MM.1S (cell line): Measurements from ENCODE around the gene WDR31.
"Not testable (repeated sequence)": the region's sequence is repeated elsewhere in the genome, so short reads cannot be mapped to it uniquely, and the experiment has no call there.

Source experiments
- DNase-seq: peaks from one replicate; pipeline ENCODE4 v3.0.0-alpha.2; 2015
- H2AFZ ChIP-seq: fragments of 300-600 bp; sonication (generic); 2 replicates; pipeline ENCODE4 v1.6.0; 2016; ENCODE audit warnings: antibody characterized with exemption, low read length
- H3F3A ChIP-seq: fragments of 300-600 bp; sonication (generic); 2 replicates; pipeline ENCODE4 v1.6.1; 2016; ENCODE audit warnings: mild to moderate bottlenecking, antibody characterized with exemption, low read length, moderate library complexity, mixed read lengths; ENCODE audit not compliant: insufficient read depth
- H3K27ac ChIP-seq: fragments of 300-600 bp; sonication (generic); 2 replicates; pipeline ENCODE4 v1.5.1; 2016; ENCODE audit warnings: mild to moderate bottlenecking, low read length
- H3K27me3 ChIP-seq: fragments of 300-600 bp; sonication (generic); replicated peaks from 2 replicates; pipeline ENCODE4 v1.6.0; 2016; ENCODE audit warnings: low read length; ENCODE audit not compliant: insufficient read depth
- H3K36me3 ChIP-seq: fragments of 300-600 bp; sonication (generic); replicated peaks from 2 replicates; pipeline ENCODE4 v1.6.1; 2016; ENCODE audit warnings: mild to moderate bottlenecking, low read length, mixed read lengths; ENCODE audit not compliant: insufficient read depth
- H3K4me1 ChIP-seq: fragments of 300-600 bp; sonication (generic); 2 replicates; pipeline ENCODE4 v1.6.1; 2016; ENCODE audit warnings: low read length, mixed read lengths
- H3K4me2 ChIP-seq: fragments of 300-600 bp; sonication (generic); 2 replicates; pipeline ENCODE4 v1.6.0; 2016; ENCODE audit warnings: low read depth, low read length
- H3K4me3 ChIP-seq: fragments of 300-600 bp; sonication (generic); 2 replicates; pipeline ENCODE4 v1.5.1; 2016; ENCODE audit warnings: low read length, mixed read lengths
- H3K79me2 ChIP-seq: fragments of 300-600 bp; sonication (generic); 2 replicates; pipeline ENCODE4 v1.6.1; 2016; ENCODE audit warnings: mixed run types, low read length, mixed read lengths
- H3K9ac ChIP-seq: fragments of 300-600 bp; sonication (generic); 2 replicates; pipeline ENCODE4 v1.6.1; 2016; ENCODE audit warnings: low read length, mixed read lengths
- H3K9me2 ChIP-seq: fragments of 300-600 bp; sonication (generic); replicated peaks from 2 replicates; pipeline ENCODE4 v1.6.1; 2016; ENCODE audit warnings: mild to moderate bottlenecking, low read length, mixed read lengths; ENCODE audit not compliant: insufficient read depth
- H3K9me3 ChIP-seq: fragments of 300-600 bp; sonication (generic); replicated peaks from 2 replicates; pipeline ENCODE4 v1.6.1; 2016; ENCODE audit warnings: mild to moderate bottlenecking, low read length, mixed read lengths; ENCODE audit not compliant: insufficient read depth
- H4K20me1 ChIP-seq: fragments of 300-600 bp; sonication (generic); 2 replicates; pipeline ENCODE4 v1.6.1; 2016; ENCODE audit warnings: mild to moderate bottlenecking, low read length, moderate library complexity, mixed read lengths; ENCODE audit not compliant: insufficient read depth
- CTCF ChIP-seq: fragments of 300-600 bp; sonication (generic); IDR thresholded peaks from 2 replicates; pipeline ENCODE4 v1.5.1; 2016; ENCODE audit warnings: antibody characterized with exemption, low read length, mixed read lengths
- EZH2 ChIP-seq: fragments of 300-600 bp; sonication (generic); optimal IDR thresholded peaks from 2 replicates; pipeline ENCODE3; 2017; ENCODE audit warnings: low read depth, mild to moderate bottlenecking, antibody characterized with exemption, low read length, mixed read lengths
- EZH2phosphoT487 ChIP-seq: fragments of 300-600 bp; sonication (generic); IDR thresholded peaks from 2 replicates; pipeline ENCODE4 v1.6.1; 2018; ENCODE audit warnings: antibody characterized with exemption, low read length

WDR31 gene

GRCh38 chr9:113380869-113381378 is 40.8 kb upstream of the WDR31 start:
- Histone ChIP-seq H3K4me2 (peak overlapping the region; percentile 24; the same call in 1 of the 2 replicates), H2AFZ (peak overlapping the region; percentile 35; the same call in 1 of the 2 replicates), H3K27ac (peak overlapping the region; percentile 12; the same call in 1 of the 2 replicates), H3K4me3 (no peak overlapping the region), H4K20me1 (no peaks in the 10 kb centered on the region), H3K27me3 (no peaks in the 10 kb centered on the region), H3K79me2 (no peaks in the 10 kb centered on the region), H3K9ac (no peak overlapping the region), H3K9me2 (no peaks in the 10 kb centered on the region), H3F3A (peaks cover 4% of the 10 kb centered on the region; the same call in 1 of the 2 replicates), H3K9me3 (no peaks in the 10 kb centered on the region), H3K36me3 (no peaks in the 10 kb centered on the region), H3K4me1 (peaks cover 7% of the 10 kb centered on the region)
- peak; percentile 51 for DNase-seq
- TF ChIP-seq EZH2 (no peak), EZH2phosphoT487 (no peak), CTCF (no peak)

GRCh38 chr9:113379829-113380210 is 39.7 kb upstream of the WDR31 start:
- DNase-seq, H3K4me1 ChIP-seq, H3K9me2 ChIP-seq, H3K9me3 ChIP-seq, H4K20me1 ChIP-seq, H3K4me2 ChIP-seq, H2AFZ ChIP-seq, H3K9ac ChIP-seq, H3K27me3 ChIP-seq, H3K27ac ChIP-seq, H3K36me3 ChIP-seq, H3K4me3 ChIP-seq: not testable (repeated sequence)
- H3F3A ChIP-seq, result peaks cover 11% of the 10 kb centered on the region; the same call in 1 of the 2 replicates
- H3K79me2 ChIP-seq, result peaks cover 10% of the 10 kb centered on the region

- H3K4me2 ChIP-seq, H3K9ac ChIP-seq, H2AFZ ChIP-seq, H4K20me1 ChIP-seq, H3K4me1 ChIP-seq, DNase-seq, H3K27me3 ChIP-seq, H3K4me3 ChIP-seq, H3K9me2 ChIP-seq, H3K27ac ChIP-seq, H3K36me3 ChIP-seq, H3K9me3 ChIP-seq: not testable (repeated sequence)
- Histone ChIP-seq H3K79me2 (peaks cover 16% of the 10 kb centered on the region), H3F3A (peaks cover 11% of the 10 kb centered on the region; the same call in 1 of the 2 replicates)
These were observed 39.2 kb upstream of the WDR31 start for GRCh38 chr9:113379094-113379828.

- Histone ChIP-seq H3K79me2 (peaks cover 24% of the 10 kb centered on the region), H4K20me1 (no peaks in the 10 kb centered on the region), H3K9me2 (no peaks in the 10 kb centered on the region), H3K4me3 (peak within 1 kb of the TSS; percentile 94), H3K9me3 (no peaks in the 10 kb centered on the region), H3K4me1 (peaks cover 22% of the 10 kb centered on the region), H3K9ac (peak within 1 kb of the TSS; percentile 92), H3K36me3 (no peaks in the 10 kb centered on the region), H3K27ac (peak within 1 kb of the TSS; percentile 86), H3K27me3 (no peaks in the 10 kb centered on the region), H3K4me2 (peak within 1 kb of the TSS; percentile 97), H3F3A (peaks cover 20% of the 10 kb centered on the region), H2AFZ (peak within 1 kb of the TSS; percentile 94)
- TF ChIP-seq EZH2 (no peak), CTCF (no peak), EZH2phosphoT487 (no peak)
- DNase-seq, result peak; percentile 89
These were observed 36.8 kb upstream of the WDR31 start, which contains the start of gene HDHD3 for GRCh38 chr9:113376634-113377567. HDHD3 (minus strand) TSS chr9:113376986; CDS start chr9:113374354, 2,632 bp downstream.
